AG04449 (cell line): ENCODE measurements around the gene SIAH2.

Experiments used
- CTCF ChIA-PET: fragments of 350-600 bp; formaldehyde crosslinking; extraction: SDS; loops from one replicate; lab custom pipeline; 2021; ENCODE audit warnings: antibody characterized with exemption; lab: Yijun Ruan, JAX
- POLR2A ChIA-PET: fragments of 400-600, 350-600 bp; formaldehyde crosslinking; extraction: SDS; loops from one replicate; lab custom pipeline; 2020; ENCODE audit warnings: antibody characterized with exemption, inconsistent platforms; lab: Yijun Ruan, JAX
- DNase-seq: peaks from one replicate; pipeline ENCODE4 v3.0.0-alpha.2; 2010; ENCODE audit warnings: low read depth, low spot score
- H3K4me3 ChIP-seq: 2 replicates; pipeline ENCODE4 v1.5.1; 2011; ENCODE audit warnings: low read depth, mild to moderate bottlenecking, control low read depth, low read length
- TF ChIP-seq, protein P1 (sequence below): IDR thresholded peaks from one replicate; pipeline ENCODE4 v1.5.1; 2011; ENCODE audit warnings: mild to moderate bottlenecking, moderate library complexity, low read length, control low read depth, inconsistent platforms; ENCODE audit not compliant: insufficient read depth; ENCODE audit errors: missing control alignments

Gene SIAH2

DNA sequence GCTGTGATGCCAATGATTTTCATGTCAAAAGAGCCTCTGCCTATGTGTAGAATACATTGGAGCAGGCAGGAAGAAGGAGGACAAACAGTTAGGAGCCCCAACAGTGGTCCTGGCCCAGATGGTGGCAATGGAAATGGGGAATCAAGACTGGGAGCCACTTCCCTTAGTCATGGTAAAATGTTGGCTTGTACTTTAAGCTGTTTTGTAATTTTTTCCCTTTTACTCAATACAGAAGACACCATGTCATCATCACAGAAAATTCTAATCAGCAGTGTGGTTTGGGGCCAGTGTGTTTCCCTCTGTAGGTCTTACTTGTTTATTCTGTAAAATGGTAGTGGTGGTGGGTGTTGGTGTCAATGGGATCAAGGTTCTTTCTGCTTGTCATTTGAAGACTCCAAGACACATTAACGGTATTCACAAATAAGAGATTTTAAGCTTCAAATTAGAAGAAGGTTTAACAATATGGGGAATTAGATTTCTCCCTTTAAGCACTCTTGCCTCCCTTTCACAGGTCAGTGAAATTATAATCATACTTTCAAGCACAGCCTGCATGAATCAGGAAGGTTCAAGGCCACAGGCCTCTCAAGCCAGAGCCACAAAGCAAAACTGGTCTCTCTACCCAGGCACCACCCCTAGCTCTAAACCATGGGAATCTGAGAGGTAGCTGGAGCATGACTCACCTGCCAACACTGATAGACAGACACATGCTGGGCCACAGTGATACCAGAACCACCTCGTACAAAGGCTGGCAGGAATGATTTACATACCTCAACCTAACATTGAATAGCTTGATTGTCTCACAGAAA lies 24.9 kb downstream of the SIAH2 start:
- CTCF ChIA-PET: interaction anchor here (1.0 to 1.8 kb wide), 5 partner anchors 10 to 25 kb away, joined by 4 to 14 read pairs (median 5); partner anchors contain the start of gene SIAH2
- TF ChIP-seq, protein P1, sequence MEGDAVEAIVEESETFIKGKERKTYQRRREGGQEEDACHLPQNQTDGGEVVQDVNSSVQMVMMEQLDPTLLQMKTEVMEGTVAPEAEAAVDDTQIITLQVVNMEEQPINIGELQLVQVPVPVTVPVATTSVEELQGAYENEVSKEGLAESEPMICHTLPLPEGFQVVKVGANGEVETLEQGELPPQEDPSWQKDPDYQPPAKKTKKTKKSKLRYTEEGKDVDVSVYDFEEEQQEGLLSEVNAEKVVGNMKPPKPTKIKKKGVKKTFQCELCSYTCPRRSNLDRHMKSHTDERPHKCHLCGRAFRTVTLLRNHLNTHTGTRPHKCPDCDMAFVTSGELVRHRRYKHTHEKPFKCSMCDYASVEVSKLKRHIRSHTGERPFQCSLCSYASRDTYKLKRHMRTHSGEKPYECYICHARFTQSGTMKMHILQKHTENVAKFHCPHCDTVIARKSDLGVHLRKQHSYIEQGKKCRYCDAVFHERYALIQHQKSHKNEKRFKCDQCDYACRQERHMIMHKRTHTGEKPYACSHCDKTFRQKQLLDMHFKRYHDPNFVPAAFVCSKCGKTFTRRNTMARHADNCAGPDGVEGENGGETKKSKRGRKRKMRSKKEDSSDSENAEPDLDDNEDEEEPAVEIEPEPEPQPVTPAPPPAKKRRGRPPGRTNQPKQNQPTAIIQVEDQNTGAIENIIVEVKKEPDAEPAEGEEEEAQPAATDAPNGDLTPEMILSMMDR: no peak
- DNase-seq: no peak
- POLR2A ChIA-PET: interaction anchor here (0.6 kb wide), 1 partner anchor 9 kb away, joined by 3 read pairs; no protein-coding TSS in a partner anchor
- H3K4me3 ChIP-seq: no peak overlapping the region

DNA sequence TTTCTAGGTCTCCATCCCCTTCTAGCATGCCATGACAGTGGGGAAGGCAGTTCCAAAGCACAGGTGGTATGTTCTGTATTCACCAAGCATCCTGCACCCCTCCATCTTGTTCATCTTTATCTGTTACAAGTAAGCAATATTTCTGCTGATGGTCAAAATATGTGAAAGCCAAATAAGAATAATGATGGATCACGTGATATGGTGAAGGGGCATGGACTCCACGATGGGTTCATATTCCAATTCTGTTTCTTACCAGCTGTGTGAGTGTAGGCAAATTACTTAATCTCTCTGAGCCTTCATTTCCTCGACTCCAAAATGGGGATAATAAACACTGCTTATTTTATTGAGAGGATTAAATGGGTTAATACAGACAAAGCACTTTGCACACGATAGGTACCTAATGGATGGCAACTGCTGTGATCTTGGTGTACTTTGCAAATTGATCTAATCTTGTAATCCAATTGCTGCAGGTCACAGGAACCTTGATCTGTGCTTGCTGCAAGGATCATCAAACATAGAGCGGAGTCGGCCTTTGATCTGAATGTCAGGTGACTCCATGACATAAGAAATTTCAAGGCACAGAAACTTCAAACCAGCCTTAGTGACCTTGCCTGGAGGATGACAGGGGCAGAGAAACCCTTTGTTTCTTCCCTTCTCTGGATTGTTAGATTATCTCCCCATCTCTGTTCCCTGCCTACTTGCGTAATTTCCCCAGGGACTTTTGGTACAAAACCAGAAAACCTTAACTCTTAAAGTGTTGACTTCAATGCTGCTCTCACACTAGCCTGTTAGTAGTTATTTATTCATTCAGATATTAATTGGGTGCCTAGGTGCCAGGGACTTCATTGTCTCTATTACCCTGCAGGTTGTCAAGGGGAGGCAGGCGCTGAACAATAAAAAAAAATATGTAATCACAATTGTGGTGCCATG lies 25.8 kb downstream of the SIAH2 start:
- ChIA-PET CTCF (interaction anchor here (1.0 to 1.8 kb wide), 5 partner anchors 9 to 26 kb away, joined by 4 to 14 read pairs (median 5); partner anchors contain the start of gene SIAH2), POLR2A (interaction anchor here (0.6 kb wide), 1 partner anchor 9 kb away, joined by 3 read pairs; no protein-coding TSS in a partner anchor)
- TF ChIP-seq, protein P1: no peak
- H3K4me3 ChIP-seq: no peak overlapping the region
- DNase-seq: no peak

DNA sequence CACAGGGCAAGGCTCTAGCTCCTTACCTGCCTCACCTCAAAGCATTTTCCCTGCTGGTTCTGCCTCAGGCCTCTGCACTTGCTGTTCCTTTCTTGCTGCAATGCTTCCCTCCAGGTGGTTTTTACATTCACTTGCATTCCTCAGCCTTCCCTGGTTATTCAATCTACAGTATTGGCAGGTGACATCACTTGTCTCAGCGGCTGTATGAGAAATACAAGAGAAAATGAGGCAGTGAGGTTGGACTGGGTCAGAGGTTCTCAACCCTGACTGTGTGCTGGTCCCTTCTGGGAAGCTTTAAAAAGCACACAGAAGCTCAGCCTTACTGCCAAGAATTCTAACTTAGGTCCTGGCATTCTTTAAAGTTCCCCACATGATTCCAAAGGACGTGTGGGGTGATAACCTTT lies 26.7 kb downstream of the SIAH2 start:
- TF ChIP-seq, protein P1: no peak
- no peak overlapping the region for H3K4me3 ChIP-seq
- POLR2A ChIA-PET: no interaction called here
- CTCF ChIA-PET: interaction anchor here (0.7 to 3.6 kb wide), 3 partner anchors 14 to 409 kb away, joined by 3 to 17 read pairs (median 3); no protein-coding TSS in a partner anchor
- no peak for DNase-seq

DNA sequence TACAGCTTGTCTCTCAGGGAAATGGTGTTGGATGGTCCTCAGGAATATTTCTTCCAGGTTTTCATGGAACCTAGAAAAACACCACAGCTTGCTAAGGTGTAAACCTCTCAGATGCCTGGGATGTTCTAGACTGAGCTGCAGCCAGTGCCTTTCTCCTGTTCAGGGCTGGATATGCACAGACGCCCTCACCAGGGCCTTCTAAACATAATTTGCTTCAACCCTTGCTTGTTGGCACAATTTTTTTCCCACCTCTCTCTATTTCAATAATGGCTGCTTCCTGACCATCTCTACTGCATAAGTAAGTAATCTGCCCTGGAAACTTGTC lies 28.2 kb downstream of the SIAH2 start:
- no peak for DNase-seq
- TF ChIP-seq, protein P1: no peak
- POLR2A ChIA-PET: no interaction called here
- H3K4me3 ChIP-seq: no peak overlapping the region
- CTCF ChIA-PET: interaction anchor here (1.2 to 3.6 kb wide), 2 partner anchors 13 to 130 kb away, joined by 3 to 17 read pairs; no protein-coding TSS in a partner anchor

DNA sequence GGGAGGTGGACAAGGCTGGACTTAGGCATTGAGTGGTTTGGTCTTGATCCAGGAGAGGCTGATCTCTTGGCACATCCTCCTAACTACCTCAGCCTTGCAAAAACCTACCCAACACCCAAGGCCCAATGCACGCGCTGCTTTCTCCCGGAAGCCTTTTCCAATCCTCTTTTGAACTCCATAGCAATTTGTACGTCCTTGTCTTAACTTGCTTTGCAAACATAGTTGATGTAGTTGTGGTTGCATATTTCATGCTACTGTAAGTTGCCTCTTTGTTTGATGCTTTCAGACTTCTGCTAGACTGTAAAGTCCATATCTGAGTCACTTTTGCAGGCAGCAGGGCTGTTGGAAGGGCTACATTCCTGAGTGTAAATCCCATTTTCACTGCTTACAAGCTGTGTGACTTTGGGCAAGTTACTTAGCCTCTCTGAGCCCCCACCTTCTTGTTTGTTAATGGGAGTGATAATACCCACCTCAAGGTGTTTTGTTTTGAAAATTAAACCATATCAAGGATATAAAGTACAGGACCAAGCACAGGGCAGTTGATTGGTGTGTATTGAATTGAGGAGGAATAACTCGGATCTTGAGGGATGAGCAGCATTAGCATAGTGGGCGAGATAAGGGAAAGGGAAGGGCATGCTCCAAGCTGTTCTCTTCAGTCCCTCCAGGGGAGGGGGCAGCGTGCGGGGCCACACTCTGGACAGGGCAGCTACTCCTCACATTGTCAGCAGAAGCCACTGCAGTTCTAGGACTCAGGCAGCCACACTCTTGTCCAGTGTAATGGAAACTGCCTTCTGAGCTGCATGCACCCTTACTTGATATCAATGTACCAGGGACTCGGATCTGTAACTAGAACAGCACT lies 28.8 kb downstream of the SIAH2 start:
- CTCF ChIA-PET: interaction anchor here (1.2 to 3.6 kb wide), 2 partner anchors 12 to 131 kb away, joined by 3 to 17 read pairs; no protein-coding TSS in a partner anchor
- POLR2A ChIA-PET: no interaction called here

More for the DNA sequence above, 28.8 kb downstream of the SIAH2 start:
- TF ChIP-seq, protein P1: no peak
- no peak overlapping the region for H3K4me3 ChIP-seq
- DNase-seq: no peak
